Prostate gland (tissue), 2 donors: ENCODE measurements around the gene PRRT3.

Experiments
- CTCF ChIP-seq, 4 experiments: fragments of 200-600 bp in 2 of 4; fragments of 450-650 bp in 2 of 4; sonication (generic) in 2 of 4; IDR thresholded peaks; 1 replicate in 3 of 4; 2 replicates in 1 of 4; pipeline ENCODE4 v1.5.1; 2016 to 2019; ENCODE audit warnings: antibody characterized with exemption in 4 of 4, mild to moderate bottlenecking in 2 of 4, moderate library complexity in 2 of 4
- POLR2A ChIP-seq: fragments of 450-650 bp; IDR thresholded peaks from one replicate; pipeline ENCODE4 v1.6.1; 2016; ENCODE audit warnings: antibody characterized with exemption, mild to moderate bottlenecking

- TF ChIP-seq CTCF (IDR thresholded peaks at IDR 0.05) (no peak), POLR2A (no peak)
Measured at GRCh38 chr3:9914011-9914410, 38.2 kb downstream of the PRRT3 start.
